Ishikawa (cell line): Measurements from ENCODE around the gene HMX1.

Source experiments
- CEBPB ChIP-seq: IDR thresholded peaks from 2 replicates; pipeline ENCODE4 v1.6.1; 2012
- CREB1 ChIP-seq: IDR thresholded peaks from 2 replicates; pipeline ENCODE4 v1.6.1; 2012; ENCODE audit warnings: low read depth
- EGR1 ChIP-seq: IDR thresholded peaks from 2 replicates; pipeline ENCODE4 v1.6.1; 2012
- EP300 ChIP-seq: IDR thresholded peaks from 2 replicates; pipeline ENCODE4 v1.6.1; 2012; ENCODE audit warnings: borderline replicate concordance
- FOXM1 ChIP-seq: IDR thresholded peaks from 2 replicates; pipeline ENCODE4 v1.6.1; 2012; ENCODE audit warnings: low read depth, borderline replicate concordance
- NFIC ChIP-seq: IDR thresholded peaks from 2 replicates; pipeline ENCODE4 v1.6.1; 2012
- RAD21 ChIP-seq: IDR thresholded peaks from 2 replicates; pipeline ENCODE4 v1.6.1; 2012; ENCODE audit warnings: low read depth
- TAF1 ChIP-seq: IDR thresholded peaks from 2 replicates; pipeline ENCODE4 v1.6.1; 2012; ENCODE audit warnings: low read depth, mild to moderate bottlenecking
- TCF12 ChIP-seq: IDR thresholded peaks from 2 replicates; pipeline ENCODE4 v1.6.1; 2012; ENCODE audit warnings: low read depth
- TEAD4 ChIP-seq: IDR thresholded peaks from 2 replicates; pipeline ENCODE4 v1.6.1; 2012
- YY1 ChIP-seq: IDR thresholded peaks from 2 replicates; pipeline ENCODE4 v1.6.1; 2012; ENCODE audit warnings: low read depth
- ZBTB7A ChIP-seq: IDR thresholded peaks from 2 replicates; pipeline ENCODE4 v1.6.1; 2012; ENCODE audit warnings: low read depth
- TF ChIP-seq, protein P1 (sequence below): IDR thresholded peaks from 2 replicates; pipeline ENCODE4 v1.6.1; 2012; ENCODE audit warnings: low read depth, mild to moderate bottlenecking
- TF ChIP-seq, protein P2 (sequence below): IDR thresholded peaks from 2 replicates; pipeline ENCODE4 v1.6.1; 2012
- TF ChIP-seq, protein P3 (sequence below): IDR thresholded peaks from 2 replicates; pipeline ENCODE4 v1.6.1; 2012

The HMX1 gene

GRCh38 chr4:8909548-8909947 is 37.9 kb upstream of the HMX1 start:
- TF ChIP-seq YY1 (no peak), TCF12 (no peak), FOXM1 (no peak), TAF1 (no peak), CEBPB (no peak)
- TF ChIP-seq, protein P1, sequence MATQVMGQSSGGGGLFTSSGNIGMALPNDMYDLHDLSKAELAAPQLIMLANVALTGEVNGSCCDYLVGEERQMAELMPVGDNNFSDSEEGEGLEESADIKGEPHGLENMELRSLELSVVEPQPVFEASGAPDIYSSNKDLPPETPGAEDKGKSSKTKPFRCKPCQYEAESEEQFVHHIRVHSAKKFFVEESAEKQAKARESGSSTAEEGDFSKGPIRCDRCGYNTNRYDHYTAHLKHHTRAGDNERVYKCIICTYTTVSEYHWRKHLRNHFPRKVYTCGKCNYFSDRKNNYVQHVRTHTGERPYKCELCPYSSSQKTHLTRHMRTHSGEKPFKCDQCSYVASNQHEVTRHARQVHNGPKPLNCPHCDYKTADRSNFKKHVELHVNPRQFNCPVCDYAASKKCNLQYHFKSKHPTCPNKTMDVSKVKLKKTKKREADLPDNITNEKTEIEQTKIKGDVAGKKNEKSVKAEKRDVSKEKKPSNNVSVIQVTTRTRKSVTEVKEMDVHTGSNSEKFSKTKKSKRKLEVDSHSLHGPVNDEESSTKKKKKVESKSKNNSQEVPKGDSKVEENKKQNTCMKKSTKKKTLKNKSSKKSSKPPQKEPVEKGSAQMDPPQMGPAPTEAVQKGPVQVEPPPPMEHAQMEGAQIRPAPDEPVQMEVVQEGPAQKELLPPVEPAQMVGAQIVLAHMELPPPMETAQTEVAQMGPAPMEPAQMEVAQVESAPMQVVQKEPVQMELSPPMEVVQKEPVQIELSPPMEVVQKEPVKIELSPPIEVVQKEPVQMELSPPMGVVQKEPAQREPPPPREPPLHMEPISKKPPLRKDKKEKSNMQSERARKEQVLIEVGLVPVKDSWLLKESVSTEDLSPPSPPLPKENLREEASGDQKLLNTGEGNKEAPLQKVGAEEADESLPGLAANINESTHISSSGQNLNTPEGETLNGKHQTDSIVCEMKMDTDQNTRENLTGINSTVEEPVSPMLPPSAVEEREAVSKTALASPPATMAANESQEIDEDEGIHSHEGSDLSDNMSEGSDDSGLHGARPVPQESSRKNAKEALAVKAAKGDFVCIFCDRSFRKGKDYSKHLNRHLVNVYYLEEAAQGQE: no peak

- TF ChIP-seq EP300 (no peak), CREB1 (no peak), TAF1 (no peak), RAD21 (no peak), ZBTB7A (no peak), YY1 (no peak), CEBPB (no peak), TEAD4 (no peak), NFIC (no peak), FOXM1 (no peak), TCF12 (no peak), EGR1 (no peak)
- TF ChIP-seq, protein P1: no peak
- TF ChIP-seq, protein P2, sequence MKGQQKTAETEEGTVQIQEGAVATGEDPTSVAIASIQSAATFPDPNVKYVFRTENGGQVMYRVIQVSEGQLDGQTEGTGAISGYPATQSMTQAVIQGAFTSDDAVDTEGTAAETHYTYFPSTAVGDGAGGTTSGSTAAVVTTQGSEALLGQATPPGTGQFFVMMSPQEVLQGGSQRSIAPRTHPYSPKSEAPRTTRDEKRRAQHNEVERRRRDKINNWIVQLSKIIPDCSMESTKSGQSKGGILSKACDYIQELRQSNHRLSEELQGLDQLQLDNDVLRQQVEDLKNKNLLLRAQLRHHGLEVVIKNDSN: no peak
- TF ChIP-seq, protein P3, sequence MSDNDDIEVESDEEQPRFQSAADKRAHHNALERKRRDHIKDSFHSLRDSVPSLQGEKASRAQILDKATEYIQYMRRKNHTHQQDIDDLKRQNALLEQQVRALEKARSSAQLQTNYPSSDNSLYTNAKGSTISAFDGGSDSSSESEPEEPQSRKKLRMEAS: no peak
Measured at GRCh38 chr4:8908206-8908893, 36.7 kb upstream of the HMX1 start.

DNA sequence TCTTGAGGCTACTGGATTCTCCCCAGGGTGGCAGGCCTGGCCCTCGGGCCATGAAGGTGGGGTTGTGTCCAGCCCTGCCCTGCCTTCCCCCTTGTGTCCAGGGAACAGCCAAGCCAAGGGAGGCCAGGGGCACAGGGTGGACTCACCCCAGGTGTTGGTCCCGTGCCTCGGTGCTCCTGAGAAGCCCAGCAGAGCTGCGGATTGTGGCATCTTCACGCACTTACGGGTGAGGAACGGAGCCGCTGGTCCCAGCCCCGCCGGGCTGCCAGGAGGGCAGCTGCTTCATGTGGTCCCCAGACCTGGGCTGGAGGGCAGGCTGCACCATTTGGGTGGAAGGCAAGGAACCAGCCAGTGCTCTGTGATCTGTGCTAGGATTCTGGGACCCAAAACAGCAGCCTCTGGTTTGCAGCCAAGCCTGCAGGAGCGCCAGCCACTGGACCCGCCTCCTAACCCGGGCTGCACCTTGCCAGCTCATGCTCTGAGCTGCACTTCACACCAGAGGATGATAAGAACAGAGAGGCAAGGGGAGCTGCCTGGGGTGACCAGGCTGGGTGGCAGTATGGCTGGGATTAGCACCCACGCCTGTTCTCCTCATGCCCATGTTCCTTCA is 36.1 kb upstream of the HMX1 start:
- TF ChIP-seq CEBPB: no peak
- TF ChIP-seq FOXM1: no peak
- no peak for TF ChIP-seq YY1
- TF ChIP-seq TEAD4: no peak
- TF ChIP-seq TCF12: no peak
- TF ChIP-seq EGR1: no peak
- TF ChIP-seq NFIC: no peak
- TF ChIP-seq ZBTB7A: no peak
- TF ChIP-seq, protein P1: no peak
- TF ChIP-seq EP300: no peak
- TF ChIP-seq, protein P3: no peak
- no peak for TF ChIP-seq RAD21
- TF ChIP-seq, protein P2: no peak
- TF ChIP-seq CREB1: no peak
- no peak for TF ChIP-seq TAF1

- TF ChIP-seq YY1: no peak
- TF ChIP-seq, protein P1: no peak
Measured at GRCh38 chr4:8906991-8907595, 35.5 kb upstream of the HMX1 start.
